ENCODE data around the gene VENTX.
A peak's percentile ranks its signal among the peaks of the same experiment; 100 is the strongest.

The VENTX gene

DNA sequence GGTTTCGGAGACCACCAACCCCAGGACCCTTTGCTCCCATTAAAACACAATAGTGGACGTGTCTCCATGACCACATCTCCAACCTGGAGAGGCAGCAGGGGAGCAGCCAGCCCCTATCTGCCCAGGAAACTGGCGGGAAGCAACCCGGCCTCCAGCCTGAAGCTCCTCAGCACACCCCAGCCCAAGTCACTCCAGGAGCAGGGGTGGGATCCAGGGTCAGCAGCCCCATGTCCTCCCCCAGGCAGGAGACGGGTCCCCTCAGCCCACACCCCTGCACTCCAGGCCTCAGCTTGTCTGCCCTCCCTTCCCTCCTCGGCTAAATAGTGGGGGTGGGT, 38.4 kb downstream of the VENTX start:
- TF ChIP-seq ZFX (IDR thresholded peaks at IDR 0.05) = no peak
- TF ChIP-seq, protein P1, sequence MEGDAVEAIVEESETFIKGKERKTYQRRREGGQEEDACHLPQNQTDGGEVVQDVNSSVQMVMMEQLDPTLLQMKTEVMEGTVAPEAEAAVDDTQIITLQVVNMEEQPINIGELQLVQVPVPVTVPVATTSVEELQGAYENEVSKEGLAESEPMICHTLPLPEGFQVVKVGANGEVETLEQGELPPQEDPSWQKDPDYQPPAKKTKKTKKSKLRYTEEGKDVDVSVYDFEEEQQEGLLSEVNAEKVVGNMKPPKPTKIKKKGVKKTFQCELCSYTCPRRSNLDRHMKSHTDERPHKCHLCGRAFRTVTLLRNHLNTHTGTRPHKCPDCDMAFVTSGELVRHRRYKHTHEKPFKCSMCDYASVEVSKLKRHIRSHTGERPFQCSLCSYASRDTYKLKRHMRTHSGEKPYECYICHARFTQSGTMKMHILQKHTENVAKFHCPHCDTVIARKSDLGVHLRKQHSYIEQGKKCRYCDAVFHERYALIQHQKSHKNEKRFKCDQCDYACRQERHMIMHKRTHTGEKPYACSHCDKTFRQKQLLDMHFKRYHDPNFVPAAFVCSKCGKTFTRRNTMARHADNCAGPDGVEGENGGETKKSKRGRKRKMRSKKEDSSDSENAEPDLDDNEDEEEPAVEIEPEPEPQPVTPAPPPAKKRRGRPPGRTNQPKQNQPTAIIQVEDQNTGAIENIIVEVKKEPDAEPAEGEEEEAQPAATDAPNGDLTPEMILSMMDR (conservative IDR thresholded peaks at IDR 0.05) = no peak

DNA sequence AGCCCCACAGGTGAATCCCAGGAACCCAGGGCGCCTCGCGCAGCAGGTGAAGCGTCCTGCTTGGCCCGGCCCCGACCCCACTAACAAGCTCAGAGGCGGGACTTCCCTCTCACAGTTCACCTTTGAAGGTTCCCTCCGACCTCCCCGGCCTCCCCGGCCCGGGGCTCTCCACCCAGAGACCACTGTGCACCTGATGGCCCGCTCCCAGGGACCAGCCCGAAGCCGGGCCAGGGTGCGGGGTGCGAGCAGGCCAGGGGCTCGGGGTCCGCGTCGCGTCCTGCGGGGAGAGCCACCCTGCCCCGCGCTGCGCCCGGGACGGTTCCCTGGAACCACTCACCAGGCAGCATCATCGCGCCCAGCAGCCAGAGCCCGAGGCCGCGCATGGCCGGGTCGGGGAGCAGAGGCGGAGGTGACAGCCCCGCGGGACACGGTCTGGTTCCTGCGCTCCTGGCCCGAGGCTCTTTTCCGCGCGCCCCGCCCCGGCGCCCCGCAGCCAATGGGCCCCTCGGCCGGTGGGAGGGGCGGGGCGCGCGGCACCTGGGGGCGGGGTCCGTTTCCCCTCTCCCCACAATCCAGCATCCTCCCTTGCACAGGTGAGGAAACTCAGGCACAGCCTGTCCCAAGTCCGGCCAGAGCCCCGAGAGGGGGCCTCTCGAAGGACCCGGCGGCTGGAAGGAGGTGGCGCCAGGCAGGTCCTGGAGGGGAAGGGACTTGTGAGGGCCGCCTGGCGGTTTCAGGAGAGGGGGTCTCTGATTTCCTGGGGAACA, 39.0 kb downstream of the VENTX start, which contains the start of gene ADAM8:
Gene ADAM8 (minus strand): TSS at position 434 of the 767 bp plus-strand sequence. CDS start 51 bp downstream, at position 383.
- H3K27ac ChIP-seq = no peak within 1 kb of the TSS; the same call in 1 of the 2 replicates
- no peak for TF ChIP-seq ZFX (IDR thresholded peaks at IDR 0.05)
- TF ChIP-seq, protein P1 (conservative IDR thresholded peaks at IDR 0.05) = no peak

More for the DNA sequence above, 38.4 kb downstream of the VENTX start:
- no peak overlapping the region for H3K27ac ChIP-seq

DNA sequence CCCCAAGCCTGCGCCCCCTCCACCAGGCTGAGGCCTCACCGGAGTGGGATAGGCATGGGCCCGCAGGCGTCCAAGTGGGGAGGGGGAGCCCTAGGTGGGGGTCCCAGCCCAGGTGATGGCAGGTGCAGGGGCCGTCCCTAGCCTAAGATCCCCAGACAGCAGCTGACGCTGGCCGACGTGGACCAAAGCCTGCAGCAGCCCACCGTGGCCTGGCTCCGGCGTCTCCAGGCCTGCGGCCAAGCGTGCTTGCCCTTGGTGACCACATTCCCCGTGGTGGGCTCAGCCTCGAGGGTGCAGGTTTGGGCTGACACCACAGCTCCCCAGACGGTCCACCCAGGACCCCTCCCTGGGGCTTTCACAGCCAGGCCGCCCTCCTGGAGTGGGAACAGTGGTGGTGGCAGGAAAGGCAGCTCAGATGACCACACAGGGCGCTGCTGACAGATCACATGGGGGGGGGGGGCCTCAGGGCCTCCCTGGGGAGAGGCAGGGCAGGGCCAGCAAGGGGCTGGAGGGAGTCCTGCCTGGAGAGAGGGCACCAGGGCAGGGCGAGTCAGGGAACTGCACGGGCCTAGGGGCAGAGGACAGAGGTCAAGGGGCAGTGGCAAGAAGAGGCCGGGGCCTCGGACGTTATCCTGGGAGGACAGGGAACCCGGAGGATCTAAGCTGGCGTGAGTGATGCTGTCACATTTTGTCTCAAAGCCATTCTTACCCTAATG, 39.8 kb downstream of the VENTX start:
- H3K27ac ChIP-seq = peak overlapping the region; percentile 9; the same call in 1 of the 2 replicates
- TF ChIP-seq, protein P1 (conservative IDR thresholded peaks at IDR 0.05) = no peak
- no peak for TF ChIP-seq ZFX (IDR thresholded peaks at IDR 0.05)

DNA sequence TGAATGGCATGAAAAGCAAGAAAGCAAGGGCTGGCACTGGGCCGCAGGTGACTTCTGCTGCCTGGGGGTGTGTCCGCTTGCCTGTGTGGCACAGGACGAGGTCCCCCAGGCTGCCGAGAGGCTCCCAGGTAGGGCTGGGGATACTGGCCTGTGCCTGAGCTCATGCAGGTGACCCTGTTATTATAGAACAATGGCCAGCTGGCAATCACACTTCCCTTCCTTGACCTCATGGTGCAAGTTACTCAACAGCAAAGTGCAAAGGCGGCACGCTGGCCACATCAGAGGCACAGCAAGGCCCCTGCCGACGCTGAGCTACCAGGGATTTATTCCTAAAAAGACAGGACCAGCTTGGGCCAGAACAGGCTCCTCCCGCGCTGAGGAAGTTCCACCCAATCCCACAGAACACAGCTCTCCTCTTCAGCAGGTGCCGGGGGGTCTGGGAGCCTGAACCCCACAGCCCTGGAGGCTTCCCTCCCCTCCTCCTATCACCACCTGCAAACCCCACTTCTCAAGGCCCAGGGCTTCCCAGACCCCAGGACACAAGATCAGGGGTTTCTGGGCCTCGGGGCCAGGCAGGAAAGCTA, 40.4 kb downstream of the VENTX start:
- no peak for TF ChIP-seq ZFX (IDR thresholded peaks at IDR 0.05)
- TF ChIP-seq, protein P1 (conservative IDR thresholded peaks at IDR 0.05) = no peak
- peak overlapping the region; percentile 9 for H3K27ac ChIP-seq

DNA sequence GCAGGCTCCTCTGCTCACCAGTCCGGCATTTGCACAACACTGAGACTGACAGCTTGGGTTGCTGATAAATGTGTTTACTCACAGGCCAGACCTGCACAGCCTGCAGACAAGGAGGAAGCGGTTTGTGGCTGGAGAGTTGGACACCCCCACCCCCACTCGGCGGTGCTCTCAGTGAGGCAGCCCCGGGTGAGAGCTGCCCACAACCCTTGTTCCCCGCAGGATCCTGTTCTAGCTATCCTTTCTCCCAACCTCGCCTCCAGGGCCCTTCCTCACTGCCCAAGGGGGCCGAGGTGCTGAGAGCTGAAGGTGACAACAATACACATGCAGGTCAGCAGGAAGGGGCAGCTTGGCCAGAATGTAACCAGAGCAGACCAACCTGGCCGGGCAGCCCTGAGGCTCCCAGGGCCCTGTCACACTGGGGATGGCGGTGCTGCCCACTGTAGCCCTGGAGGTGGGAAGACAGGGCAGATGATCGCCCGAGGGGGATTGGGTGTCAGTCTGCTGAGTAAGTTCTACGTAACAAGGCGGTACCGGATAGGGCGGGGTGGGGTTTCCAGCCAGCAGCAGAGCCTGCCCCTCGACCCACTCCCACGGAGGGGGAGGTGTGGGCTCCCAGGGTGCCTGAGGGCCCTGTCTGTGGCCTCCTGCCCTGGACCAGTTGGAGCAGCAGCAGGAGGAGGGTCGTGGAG, 41.1 kb downstream of the VENTX start:
- TF ChIP-seq, protein P1 (conservative IDR thresholded peaks at IDR 0.05) = no peak
- no peak for TF ChIP-seq ZFX (IDR thresholded peaks at IDR 0.05)
- H3K27ac ChIP-seq = peak overlapping the region; percentile 9

DNA sequence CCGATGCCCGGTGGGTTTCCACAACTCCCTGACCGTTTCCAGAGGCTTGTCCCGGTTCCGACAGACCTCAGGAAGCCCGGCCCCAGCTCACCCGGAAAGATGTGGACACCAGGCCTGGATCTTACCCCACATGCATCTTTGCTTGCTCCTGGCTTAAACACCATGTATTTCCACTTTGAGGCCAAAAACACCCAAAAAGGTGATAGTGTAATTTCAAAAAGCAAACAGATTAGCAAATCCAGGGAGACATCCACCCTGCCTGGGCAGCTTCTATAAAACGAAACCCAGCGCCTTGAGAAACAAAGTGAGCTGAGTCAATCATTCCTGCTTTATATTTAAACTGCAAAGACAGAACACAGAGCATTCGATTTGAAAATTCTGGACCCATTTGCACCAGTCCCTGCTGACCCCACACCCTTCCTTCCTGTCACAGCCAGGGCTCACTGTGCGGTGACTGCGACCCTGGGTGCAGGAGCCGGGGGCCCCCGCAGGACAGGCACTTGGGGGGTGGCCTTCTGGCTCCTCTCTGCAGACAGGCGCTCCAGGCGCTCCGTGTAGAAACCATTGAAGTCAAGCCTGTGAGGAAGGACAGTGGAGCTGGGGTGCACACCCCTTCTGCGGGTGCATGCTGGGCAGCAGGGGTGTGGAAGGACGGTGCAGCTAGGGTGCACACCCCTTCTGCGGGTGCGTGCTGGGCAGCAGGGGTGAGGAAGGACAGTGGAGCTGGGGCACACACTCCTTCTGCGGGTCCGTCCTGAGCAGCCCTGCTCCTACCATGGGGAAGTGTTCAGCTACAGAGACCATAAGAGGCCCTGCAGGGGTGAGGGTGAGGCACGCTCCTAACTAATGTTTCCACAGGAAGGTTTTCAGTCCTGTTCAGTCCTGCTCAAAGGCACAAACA, 41.9 kb downstream of the VENTX start:
- H3K27ac ChIP-seq = no peak overlapping the region; the same call in 1 of the 2 replicates
- TF ChIP-seq, protein P1 (conservative IDR thresholded peaks at IDR 0.05) = no peak
- TF ChIP-seq ZFX (IDR thresholded peaks at IDR 0.05) = no peak

Measured in C4-2B (cell line).